Tibial nerve (tissue), 4 donors: Measurements from ENCODE around the gene NAIF1. TPM values are rescaled to one million over a fixed set of nuclear protein-coding genes. Genes with fewer than 3 reads are reported as not detected.
A peak's percentile ranks its signal among the peaks of the same experiment; 100 is the strongest.

Experiments used
- DNase-seq, 2 donors: peaks; one replicate each; pipeline ENCODE4 v3.0.0-alpha.2; 2019; ENCODE audit warnings: low spot score in 2 of 2
- H3K27ac ChIP-seq, 4 donors: fragments of 200-600 bp; sonication (generic) in 3 of 4; one replicate each; pipeline ENCODE4 v1.5.1; 2017 to 2019; ENCODE audit warnings: mild to moderate bottlenecking in 1 of 4
- H3K27me3 ChIP-seq, 2 donors: fragments of 200-600 bp; sonication (generic) in 1 of 2; one replicate each; pipeline versions ENCODE4 v1.5.1 to v1.6.0; 2017 to 2019
- H3K36me3 ChIP-seq, 3 donors: fragments of 200-600 bp; sonication (generic); one replicate each; pipeline ENCODE4 v1.5.1; 2018 to 2019
- H3K4me1 ChIP-seq, 4 donors: fragments of 200-600 bp; sonication (generic) in 3 of 4; one replicate each; pipeline ENCODE4 v1.5.1; 2017 to 2019
- H3K4me3 ChIP-seq, 4 donors: fragments of 200-600 bp; sonication (generic) in 3 of 4; one replicate each; pipeline ENCODE4 v1.5.1; 2017 to 2019; ENCODE audit warnings: mild to moderate bottlenecking in 1 of 4, moderate library complexity in 1 of 4
- H3K9me3 ChIP-seq, 4 donors: fragments of 200-600 bp; sonication (generic) in 3 of 4; one replicate each; pipeline ENCODE4 v1.5.1; 2017 to 2019
- CTCF ChIP-seq, 5 experiments: fragments of 200-600 bp in 3 of 5; fragments of 450-650 bp in 2 of 5; sonication (generic) in 3 of 5; IDR thresholded peaks; one replicate each; pipeline ENCODE4 v1.5.1; 2016 to 2019; ENCODE audit warnings: antibody characterized with exemption in 5 of 5, mild to moderate bottlenecking in 3 of 5, moderate library complexity in 2 of 5
- EP300 ChIP-seq, 2 donors: sonication (generic); formaldehyde crosslinking; IDR thresholded peaks; one replicate each; pipeline ENCODE4 v1.6.1; 2017; ENCODE audit warnings: antibody characterized with exemption in 2 of 2, mild to moderate bottlenecking in 1 of 2
- POLR2A ChIP-seq, 2 donors: fragments of 450-650 bp; IDR thresholded peaks; one replicate each; pipeline ENCODE4 v1.6.1; 2017; ENCODE audit warnings: antibody characterized with exemption in 2 of 2, mild to moderate bottlenecking in 2 of 2, moderate library complexity in 2 of 2
- WGBS, 2 donors: methylation state at CpG; one replicate each; pipeline ENCODE4 v1.1.5; 2018; 5-methylcytosine and 5-hydroxymethylcytosine counted together
- total RNA-seq, 4 donors: library from RNA; depleted of rRNA; stranded (reverse); fragments of >200 nt; gene quantifications; one replicate each; pipeline ENCODE4 v1.1.0, GENCODE V29; 2016

NAIF1 gene
- total RNA-seq, 4 donors from 2014 or later: 5.4 to 11.2 (median 8.1) TPM

DNA sequence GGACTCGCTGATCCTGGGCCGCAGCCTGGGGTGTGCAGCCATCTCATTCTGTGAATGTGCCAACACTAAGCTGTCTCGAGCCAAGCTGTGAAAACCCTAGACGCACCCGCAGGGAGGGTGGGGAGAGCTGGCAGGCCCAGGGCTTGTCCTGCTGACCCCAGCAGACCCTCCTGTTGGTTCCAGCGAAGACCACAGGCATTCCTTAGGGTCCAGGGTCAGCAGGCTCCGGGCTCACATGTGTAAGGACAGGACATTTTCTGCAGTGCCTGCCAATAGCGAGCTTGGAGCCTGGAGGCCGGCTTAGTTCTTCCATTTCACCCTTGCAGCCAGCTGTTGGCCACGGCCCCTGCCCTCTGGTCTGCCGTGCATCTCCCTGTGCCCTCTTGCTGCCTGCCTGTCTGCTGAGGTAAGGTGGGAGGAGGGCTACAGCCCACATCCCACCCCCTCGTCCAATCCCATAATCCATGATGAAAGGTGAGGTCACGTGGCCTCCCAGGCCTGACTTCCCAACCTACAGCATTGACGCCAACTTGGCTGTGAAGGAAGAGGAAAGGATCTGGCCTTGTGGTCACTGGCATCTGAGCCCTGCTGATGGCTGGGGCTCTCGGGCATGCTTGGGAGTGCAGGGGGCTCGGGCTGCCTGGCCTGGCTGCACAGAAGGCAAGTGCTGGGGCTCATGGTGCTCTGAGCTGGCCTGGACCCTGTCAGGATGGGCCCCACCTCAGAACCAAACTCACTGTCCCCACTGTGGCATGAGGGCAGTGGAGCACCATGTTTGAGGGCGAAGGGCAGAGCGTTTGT, 40.5 kb upstream of the NAIF1 start:
- TF ChIP-seq EP300 (IDR thresholded peaks at IDR 0.05) (no peak), CTCF (IDR thresholded peaks at IDR 0.05) (no peak), POLR2A (IDR thresholded peaks at IDR 0.05) (no peak)
- Histone ChIP-seq H3K4me3 (no peak overlapping the region), H3K27me3 (no peaks in the 10 kb centered on the region), H3K9me3 (no peaks in the 10 kb centered on the region), H3K36me3 (peaks cover 0 to 68% (median 27%) of the 10 kb centered on the region in 3 donors), H3K4me1 (peaks cover 0 to 31% (median 2%) of the 10 kb centered on the region in 4 donors), H3K27ac (peak overlapping the region in 3 of 4 donors; percentile 2 to 43 (median 31))
- WGBS, 2 donors: 72 to 76% methylated on average over 11 to 18 of the region's 18 CpGs
- no peak for DNase-seq

GRCh38 chr9:128106940-128107467, 39.9 kb upstream of the NAIF1 start:
- H3K4me1 ChIP-seq: peaks cover 0 to 33% (median 2%) of the 10 kb centered on the region in 4 donors
- no peak for DNase-seq
- TF ChIP-seq CTCF (IDR thresholded peaks at IDR 0.05) (no peak), EP300 (IDR thresholded peaks at IDR 0.05) (no peak), POLR2A (IDR thresholded peaks at IDR 0.05) (no peak)
- H3K27me3 ChIP-seq: no peaks in the 10 kb centered on the region
- no peak overlapping the region for H3K4me3 ChIP-seq
- H3K36me3 ChIP-seq: peaks cover 0 to 70% (median 33%) of the 10 kb centered on the region in 3 donors
- whole genome bisulfite sequencing, 2 donors: 73 to 94% methylated on average over 14 to 23 of the region's 23 CpGs
- H3K9me3 ChIP-seq: no peaks in the 10 kb centered on the region
- H3K27ac ChIP-seq: no peak overlapping the region

- Histone ChIP-seq H3K4me1 (peaks cover 0 to 39% (median 4%) of the 10 kb centered on the region in 4 donors), H3K27ac (no peak overlapping the region), H3K9me3 (no peaks in the 10 kb centered on the region), H3K36me3 (peaks cover 0 to 77% (median 36%) of the 10 kb centered on the region in 3 donors), H3K4me3 (no peak overlapping the region), H3K27me3 (no peaks in the 10 kb centered on the region)
- TF ChIP-seq EP300 (IDR thresholded peaks at IDR 0.05) (no peak), POLR2A (IDR thresholded peaks at IDR 0.05) (no peak), CTCF (IDR thresholded peaks at IDR 0.05) (no peak)
- no peak for DNase-seq
- WGBS, 2 donors: 92% methylated on average over 20 to 23 of the region's 23 CpGs
These were observed 39.2 kb upstream of the NAIF1 start for GRCh38 chr9:128106181-128106939.

DNA sequence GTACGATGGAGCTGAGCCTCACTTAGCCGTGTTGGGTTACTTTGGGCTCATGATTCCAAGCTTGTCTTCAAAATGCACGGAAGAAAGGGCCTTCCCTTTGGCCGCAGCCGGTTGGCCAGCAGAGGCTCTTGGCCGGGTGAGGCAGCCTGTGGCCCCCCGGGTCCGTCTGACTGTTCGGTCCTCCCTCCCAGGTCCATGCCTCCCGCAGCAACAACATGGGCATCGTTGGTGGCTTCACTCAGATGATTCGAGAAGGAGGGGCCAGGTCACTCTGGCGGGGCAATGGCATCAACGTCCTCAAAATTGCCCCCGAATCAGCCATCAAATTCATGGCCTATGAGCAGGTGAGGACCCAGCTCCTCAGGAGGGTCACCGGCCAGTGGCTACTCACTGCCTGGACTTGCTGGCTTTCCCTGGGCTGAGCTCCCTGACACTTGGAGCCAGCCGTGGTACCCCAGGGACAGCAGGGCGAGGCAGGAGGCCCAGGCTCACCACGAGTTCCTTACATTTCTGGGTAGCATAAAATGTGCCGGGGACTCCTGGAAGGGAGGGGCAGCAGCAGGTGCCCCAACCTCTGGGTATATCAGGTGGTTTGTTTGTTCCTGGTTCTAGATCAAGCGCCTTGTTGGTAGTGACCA, 38.5 kb upstream of the NAIF1 start:
- no peak overlapping the region for H3K4me3 ChIP-seq
- H3K27ac ChIP-seq: no peak overlapping the region
- WGBS, 2 donors: 88 to 94% methylated on average over 14 of the region's 21 CpGs
- H3K27me3 ChIP-seq: no peaks in the 10 kb centered on the region
- no peak for TF ChIP-seq EP300 (IDR thresholded peaks at IDR 0.05)
- TF ChIP-seq POLR2A (IDR thresholded peaks at IDR 0.05): no peak
- TF ChIP-seq CTCF (IDR thresholded peaks at IDR 0.05): no peak
- peaks cover 0 to 46% (median 9%) of the 10 kb centered on the region in 4 donors for H3K4me1 ChIP-seq
- no peaks in the 10 kb centered on the region for H3K9me3 ChIP-seq
- peaks cover 0 to 82% (median 36%) of the 10 kb centered on the region in 3 donors for H3K36me3 ChIP-seq
- DNase-seq: no peak
